Peyer's patch (tissue), 4 donors: ENCODE results near the gene AK5.

Experiments
- POLR2A ChIP-seq, 2 donors: fragments of 450-650 bp; IDR thresholded peaks; one replicate each; pipeline ENCODE4 v1.5.1; 2017; ENCODE audit warnings: antibody characterized with exemption in 2 of 2, mild to moderate bottlenecking in 2 of 2, moderate library complexity in 2 of 2
- TF ChIP-seq, protein P1 (sequence below), 6 experiments: fragments of 450-650 bp in 4 of 6; fragments of 200-600 bp in 2 of 6; sonication (generic) in 1 of 6; IDR thresholded peaks; one replicate each; pipeline ENCODE4 v1.5.1; 2017 to 2019; ENCODE audit warnings: antibody characterized with exemption in 6 of 6, mild to moderate bottlenecking in 3 of 6, moderate library complexity in 1 of 6

DNA sequence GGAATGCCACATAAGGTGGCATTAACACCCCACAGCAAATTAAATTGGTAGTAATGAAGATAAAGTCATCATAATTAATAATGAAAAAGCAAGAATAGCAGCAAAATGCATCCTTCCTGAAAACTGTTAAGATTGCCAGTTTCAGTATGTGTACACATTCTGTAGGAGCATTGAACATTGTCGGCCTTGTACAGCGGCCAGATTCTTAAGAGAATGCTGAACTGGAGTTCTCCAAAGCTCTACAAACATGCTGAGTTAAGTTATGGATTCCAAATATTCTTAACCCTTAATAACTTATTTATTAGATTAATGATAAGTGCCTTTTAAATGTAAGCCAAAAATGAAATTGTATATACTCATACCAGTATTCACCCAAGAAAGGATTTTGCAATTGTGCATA lies 189.9 kb downstream of the AK5 start:
- TF ChIP-seq, protein P1, sequence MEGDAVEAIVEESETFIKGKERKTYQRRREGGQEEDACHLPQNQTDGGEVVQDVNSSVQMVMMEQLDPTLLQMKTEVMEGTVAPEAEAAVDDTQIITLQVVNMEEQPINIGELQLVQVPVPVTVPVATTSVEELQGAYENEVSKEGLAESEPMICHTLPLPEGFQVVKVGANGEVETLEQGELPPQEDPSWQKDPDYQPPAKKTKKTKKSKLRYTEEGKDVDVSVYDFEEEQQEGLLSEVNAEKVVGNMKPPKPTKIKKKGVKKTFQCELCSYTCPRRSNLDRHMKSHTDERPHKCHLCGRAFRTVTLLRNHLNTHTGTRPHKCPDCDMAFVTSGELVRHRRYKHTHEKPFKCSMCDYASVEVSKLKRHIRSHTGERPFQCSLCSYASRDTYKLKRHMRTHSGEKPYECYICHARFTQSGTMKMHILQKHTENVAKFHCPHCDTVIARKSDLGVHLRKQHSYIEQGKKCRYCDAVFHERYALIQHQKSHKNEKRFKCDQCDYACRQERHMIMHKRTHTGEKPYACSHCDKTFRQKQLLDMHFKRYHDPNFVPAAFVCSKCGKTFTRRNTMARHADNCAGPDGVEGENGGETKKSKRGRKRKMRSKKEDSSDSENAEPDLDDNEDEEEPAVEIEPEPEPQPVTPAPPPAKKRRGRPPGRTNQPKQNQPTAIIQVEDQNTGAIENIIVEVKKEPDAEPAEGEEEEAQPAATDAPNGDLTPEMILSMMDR (IDR thresholded peaks at IDR 0.05) = no peak
- TF ChIP-seq POLR2A (IDR thresholded peaks at IDR 0.05) = no peak
